Cardiac ventricle fibroblast (primary cell): ENCODE measurements around the gene ZNF823. TPM values are rescaled to one million over a fixed set of nuclear protein-coding genes. Genes with fewer than 3 reads are reported as not detected.

Source experiments
- total RNA-seq: library from RNA; depleted of rRNA; stranded (reverse); fragments of >200 nt; gene quantifications from 2 replicates; pipeline ENCODE4 v1.2.3, GENCODE V29; 2015

Gene ZNF823
- total RNA-seq, result 1.2 and 2.3 TPM in 2 replicates

GRCh38 chr19:11738746-11739620 lies at the start of gene ZNF823:
Gene ZNF823, minus strand, starts transcription at chr19:11738946. Its CDS starts 127 bp downstream, at chr19:11738819.

GRCh38 chr19:11766597-11767591 lies 28.1 kb upstream of the ZNF823 start, which contains the start of gene ZNF441:
Gene ZNF441, plus strand, starts transcription at chr19:11767000. Its CDS starts 194 bp downstream, at chr19:11767194.

Other genes with a start within 250 kb of the ZNF823 start
- 2.3 and 2.4 TPM in 2 replicates for gene ZNF653, start 233.1 kb downstream of the ZNF823 start, total RNA-seq
- 51.1 and 52.2 TPM in 2 replicates for gene ECSIT, start 209.8 kb downstream of the ZNF823 start, total RNA-seq
- gene CNN1, start 200.1 kb downstream of the ZNF823 start, total RNA-seq, result 0.50 and 3.0 TPM in 2 replicates
- 42.1 and 45.2 TPM in 2 replicates for gene ELOF1, start 179.7 kb downstream of the ZNF823 start, total RNA-seq
- gene ACP5, start 161.3 kb downstream of the ZNF823 start, total RNA-seq, result not detected in 2 replicates
- gene ZNF627, start 141.5 kb downstream of the ZNF823 start, total RNA-seq, result 7.1 and 11.2 TPM in 2 replicates
- 3.6 and 4.5 TPM in 2 replicates for gene ZNF441, start 28.1 kb upstream of the ZNF823 start, total RNA-seq
- gene ZNF491, start 59.6 kb upstream of the ZNF823 start, total RNA-seq, result 0.31 and 0.78 TPM in 2 replicates
- 8.6 and 9.3 TPM in 2 replicates for gene ZNF440, start 75.3 kb upstream of the ZNF823 start, total RNA-seq
- 1.1 and 2.2 TPM in 2 replicates for gene ZNF439, start 109.8 kb upstream of the ZNF823 start, total RNA-seq
- 3.8 and 4.6 TPM in 2 replicates for gene ZNF69, start 148.8 kb upstream of the ZNF823 start, total RNA-seq
- 3.3 and 3.8 TPM in 2 replicates for gene ZNF700, start 186.2 kb upstream of the ZNF823 start, total RNA-seq
- gene ZNF763, start 226.1 kb upstream of the ZNF823 start, total RNA-seq, result 0.64 and 1.1 TPM in 2 replicates